Measurements from ENCODE around the gene MMP23B.

- TF ChIP-seq CTCF (IDR thresholded peaks at IDR 0.05) = no peak
- peak in 1 of 2 donors; percentile 31 for TF ChIP-seq POLR2A (IDR thresholded peaks at IDR 0.05)
These were observed 4.6 kb upstream of the MMP23B start for GRCh38 chr1:1627261-1627828.

Measured in sigmoid colon (tissue), 3 donors.